ENCODE data around the gene VWC2.

GRCh38 chr7:49878627-49879026, 105.2 kb downstream of the VWC2 start:
- TF ChIP-seq, protein P1, sequence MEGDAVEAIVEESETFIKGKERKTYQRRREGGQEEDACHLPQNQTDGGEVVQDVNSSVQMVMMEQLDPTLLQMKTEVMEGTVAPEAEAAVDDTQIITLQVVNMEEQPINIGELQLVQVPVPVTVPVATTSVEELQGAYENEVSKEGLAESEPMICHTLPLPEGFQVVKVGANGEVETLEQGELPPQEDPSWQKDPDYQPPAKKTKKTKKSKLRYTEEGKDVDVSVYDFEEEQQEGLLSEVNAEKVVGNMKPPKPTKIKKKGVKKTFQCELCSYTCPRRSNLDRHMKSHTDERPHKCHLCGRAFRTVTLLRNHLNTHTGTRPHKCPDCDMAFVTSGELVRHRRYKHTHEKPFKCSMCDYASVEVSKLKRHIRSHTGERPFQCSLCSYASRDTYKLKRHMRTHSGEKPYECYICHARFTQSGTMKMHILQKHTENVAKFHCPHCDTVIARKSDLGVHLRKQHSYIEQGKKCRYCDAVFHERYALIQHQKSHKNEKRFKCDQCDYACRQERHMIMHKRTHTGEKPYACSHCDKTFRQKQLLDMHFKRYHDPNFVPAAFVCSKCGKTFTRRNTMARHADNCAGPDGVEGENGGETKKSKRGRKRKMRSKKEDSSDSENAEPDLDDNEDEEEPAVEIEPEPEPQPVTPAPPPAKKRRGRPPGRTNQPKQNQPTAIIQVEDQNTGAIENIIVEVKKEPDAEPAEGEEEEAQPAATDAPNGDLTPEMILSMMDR (IDR thresholded peaks at IDR 0.05): no peak
- no peak for TF ChIP-seq POLR2A (IDR thresholded peaks at IDR 0.05)
